Esophagus muscularis mucosa (tissue), 4 donors: ENCODE measurements around the gene BCAS4. TPM values are rescaled to one million over a fixed set of nuclear protein-coding genes. Genes with fewer than 3 reads are reported as not detected.

Source experiments
- DNase-seq: peaks from one replicate; pipeline ENCODE4 v3.0.0-alpha.2; 2017; ENCODE audit errors: extremely low spot score
- H3K27ac ChIP-seq, 4 donors: fragments of 200-600 bp; sonication (generic); replicated peaks in 1 of 4; 1 replicate in 3 of 4; 2 replicates in 1 of 4; pipeline ENCODE4 v1.5.1; 2016 to 2019; ENCODE audit warnings: mild to moderate bottlenecking in 1 of 4
- H3K27me3 ChIP-seq, 4 donors: fragments of 200-600 bp; sonication (generic); one replicate each; pipeline versions ENCODE4 v1.5.1 to v1.6.0; 2016 to 2019
- H3K36me3 ChIP-seq, 4 donors: fragments of 200-600 bp; sonication (generic); one replicate each; pipeline ENCODE4 v1.5.1; 2016 to 2019
- H3K4me1 ChIP-seq, 4 donors: fragments of 200-600 bp; sonication (generic); one replicate each; pipeline ENCODE4 v1.5.1; 2016 to 2019
- H3K4me3 ChIP-seq, 4 donors: fragments of 200-600 bp; sonication (generic); 1 replicate in 2 of 4; 2 replicates in 2 of 4; pipeline ENCODE4 v1.5.1; 2016 to 2019; ENCODE audit warnings: mild to moderate bottlenecking in 4 of 4, moderate library complexity in 1 of 4
- H3K9me3 ChIP-seq, 4 donors: fragments of 200-600 bp; sonication (generic); 1 replicate in 3 of 4; 2 replicates in 1 of 4; pipeline ENCODE4 v1.5.1; 2016 to 2019
- CTCF ChIP-seq, 3 experiments: fragments of 200-600 bp in 2 of 3; fragments of 450-650 bp in 1 of 3; sonication (generic) in 2 of 3; IDR thresholded peaks; one replicate each; pipeline ENCODE4 v1.5.1; 2017 to 2019; ENCODE audit warnings: antibody characterized with exemption in 3 of 3, mild to moderate bottlenecking in 2 of 3, moderate library complexity in 1 of 3
- EP300 ChIP-seq: sonication (generic); formaldehyde crosslinking; IDR thresholded peaks from one replicate; pipeline ENCODE4 v1.6.1; 2017; ENCODE audit warnings: antibody characterized with exemption
- POLR2A ChIP-seq: fragments of 450-650 bp; IDR thresholded peaks from one replicate; pipeline ENCODE4 v1.6.1; 2017; ENCODE audit warnings: antibody characterized with exemption, moderate library complexity, mild to moderate bottlenecking, low read depth
- POLR2AphosphoS5 ChIP-seq, 2 donors: sonication (generic); formaldehyde crosslinking; IDR thresholded peaks; one replicate each; pipeline ENCODE4 v1.6.1; 2017; ENCODE audit warnings: antibody characterized with exemption in 2 of 2
- WGBS: methylation state at CpG from one replicate; pipeline ENCODE4 v1.1.5; 2018; 5-methylcytosine and 5-hydroxymethylcytosine counted together
- intact Hi-C: fragments of 100-400 bp; cut with DNase I; formaldehyde crosslinking; loops from one replicate; pipeline ENCODE4 v1.15.1; 2023
- total RNA-seq, 4 donors: library from RNA; depleted of rRNA; stranded (reverse); fragments of >200 nt; gene quantifications; one replicate each; pipeline versions ENCODE4 v1.1.0 to v1.2.1, GENCODE V29; 2016

BCAS4 gene
- total RNA-seq, 4 donors from 2014 or later: 3.1 to 5.4 (median 4.5) TPM

GRCh38 chr20:50783903-50784302 lies 11.0 kb upstream of the BCAS4 start:
- WGBS: 88% methylated on average over 6 of the region's 6 CpGs
- peaks cover 0 to 9% (median 2%) of the 10 kb centered on the region in 4 donors for H3K4me1 ChIP-seq
- no peak for DNase-seq
- no peaks in the 10 kb centered on the region for H3K36me3 ChIP-seq
- no peak overlapping the region for H3K4me3 ChIP-seq
- no peaks in the 10 kb centered on the region for H3K9me3 ChIP-seq
- peaks cover 0 to 2% (median 0%) of the 10 kb centered on the region in 4 donors for H3K27me3 ChIP-seq
- no peak overlapping the region for H3K27ac ChIP-seq
- intact Hi-C loops: no loop called here
- TF ChIP-seq EP300: no peak
- no peak for TF ChIP-seq POLR2AphosphoS5 (IDR thresholded peaks at IDR 0.05)
- no peak for TF ChIP-seq CTCF (IDR thresholded peaks at IDR 0.05)
- no peak for TF ChIP-seq POLR2A

DNA sequence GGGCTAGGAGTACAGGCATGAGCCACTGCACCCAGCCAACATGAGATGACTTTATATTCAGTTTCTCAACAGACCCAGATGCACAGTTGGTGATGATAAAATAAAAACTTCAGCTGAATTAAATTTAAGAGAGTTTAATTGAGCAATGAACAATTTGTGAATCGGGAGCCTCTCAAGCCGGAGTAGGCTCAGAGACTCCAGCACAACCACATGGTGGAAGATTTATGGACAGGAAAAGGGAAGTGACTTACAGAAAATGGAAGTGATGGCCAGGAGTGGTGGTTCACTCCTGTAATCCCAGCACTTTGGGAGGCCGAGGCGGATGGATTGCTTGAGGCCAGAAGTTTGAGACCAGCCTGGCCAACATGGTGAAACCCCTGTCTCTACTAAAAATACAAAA lies 10.4 kb upstream of the BCAS4 start:
- no peak for DNase-seq
- no peaks in the 10 kb centered on the region for H3K36me3 ChIP-seq
- WGBS: 82% methylated on average over 4 of the region's 4 CpGs

GRCh38 chr20:50786703-50787102 lies 8.2 kb upstream of the BCAS4 start:
- H3K27ac ChIP-seq: no peak overlapping the region
- intact Hi-C loops: no loop called here
- 95% methylated on average over 9 of the region's 9 CpGs for WGBS
- H3K36me3 ChIP-seq: no peaks in the 10 kb centered on the region
- H3K27me3 ChIP-seq: no peaks in the 10 kb centered on the region
- H3K4me3 ChIP-seq: no peak overlapping the region
- peaks cover 12 to 22% (median 19%) of the 10 kb centered on the region in 4 donors for H3K4me1 ChIP-seq
- no peak for DNase-seq
- TF ChIP-seq POLR2AphosphoS5 (IDR thresholded peaks at IDR 0.05) (no peak), POLR2A (no peak), CTCF (IDR thresholded peaks at IDR 0.05) (no peak), EP300 (no peak)
- no peaks in the 10 kb centered on the region for H3K9me3 ChIP-seq

More for the DNA sequence above, 10.4 kb upstream of the BCAS4 start:
- Histone ChIP-seq H3K4me1 (peaks cover 0 to 9% (median 2%) of the 10 kb centered on the region in 4 donors), H3K4me3 (no peak overlapping the region), H3K27ac (no peak overlapping the region), H3K27me3 (no peaks in the 10 kb centered on the region), H3K9me3 (no peaks in the 10 kb centered on the region)
- no peak for TF ChIP-seq POLR2AphosphoS5 (IDR thresholded peaks at IDR 0.05)
- intact Hi-C loops: no loop called here

GRCh38 chr20:50787181-50787580 lies 7.7 kb upstream of the BCAS4 start:
- DNase-seq: no peak
- TF ChIP-seq POLR2A (no peak), EP300 (no peak), POLR2AphosphoS5 (IDR thresholded peaks at IDR 0.05) (no peak), CTCF (IDR thresholded peaks at IDR 0.05) (no peak)
- Histone ChIP-seq H3K4me3 (no peak overlapping the region), H3K27ac (no peak overlapping the region), H3K4me1 (peaks cover 12 to 22% (median 19%) of the 10 kb centered on the region in 4 donors), H3K27me3 (no peaks in the 10 kb centered on the region), H3K36me3 (no peaks in the 10 kb centered on the region), H3K9me3 (no peaks in the 10 kb centered on the region)
- intact Hi-C loops: no loop called here
- WGBS: 90% methylated on average over 2 of the region's 2 CpGs

GRCh38 chr20:50788045-50788991 lies 6.5 kb upstream of the BCAS4 start:
- no peak for DNase-seq
- H3K4me1 ChIP-seq: peaks cover 12 to 25% (median 19%) of the 10 kb centered on the region in 4 donors
- H3K9me3 ChIP-seq: no peaks in the 10 kb centered on the region
- peak overlapping the region; percentile 2 to 36 (median 10) for H3K27ac ChIP-seq
- no peak for TF ChIP-seq POLR2A
- peak in 1 of 3 experiments; percentile 7 for TF ChIP-seq CTCF (IDR thresholded peaks at IDR 0.05)
- no peak for TF ChIP-seq EP300
- intact Hi-C loops: no loop called here
- no peaks in the 10 kb centered on the region for H3K36me3 ChIP-seq
- WGBS: 54% methylated on average over 18 of the region's 18 CpGs
- H3K27me3 ChIP-seq: no peaks in the 10 kb centered on the region
- no peak overlapping the region for H3K4me3 ChIP-seq
